HL-60/S4 treated with phorbol 12-myristate 13-acetate at 8.2 ng/mL for 4 days and 3 days (cell line): Measurements from ENCODE around the gene RILPL1.
"Not testable (repeated sequence)": the region's sequence is repeated elsewhere in the genome, so short reads cannot be mapped to it uniquely, and the experiment has no call there.

Experiments
- in situ Hi-C: fragments of 300-500 bp; cut with MboI; formaldehyde crosslinking; loops from 2 replicates; pipeline ENCODE4 v1.15.0; 2022; ENCODE audit warnings: low sequenced_read_pairs

RILPL1 gene

DNA sequence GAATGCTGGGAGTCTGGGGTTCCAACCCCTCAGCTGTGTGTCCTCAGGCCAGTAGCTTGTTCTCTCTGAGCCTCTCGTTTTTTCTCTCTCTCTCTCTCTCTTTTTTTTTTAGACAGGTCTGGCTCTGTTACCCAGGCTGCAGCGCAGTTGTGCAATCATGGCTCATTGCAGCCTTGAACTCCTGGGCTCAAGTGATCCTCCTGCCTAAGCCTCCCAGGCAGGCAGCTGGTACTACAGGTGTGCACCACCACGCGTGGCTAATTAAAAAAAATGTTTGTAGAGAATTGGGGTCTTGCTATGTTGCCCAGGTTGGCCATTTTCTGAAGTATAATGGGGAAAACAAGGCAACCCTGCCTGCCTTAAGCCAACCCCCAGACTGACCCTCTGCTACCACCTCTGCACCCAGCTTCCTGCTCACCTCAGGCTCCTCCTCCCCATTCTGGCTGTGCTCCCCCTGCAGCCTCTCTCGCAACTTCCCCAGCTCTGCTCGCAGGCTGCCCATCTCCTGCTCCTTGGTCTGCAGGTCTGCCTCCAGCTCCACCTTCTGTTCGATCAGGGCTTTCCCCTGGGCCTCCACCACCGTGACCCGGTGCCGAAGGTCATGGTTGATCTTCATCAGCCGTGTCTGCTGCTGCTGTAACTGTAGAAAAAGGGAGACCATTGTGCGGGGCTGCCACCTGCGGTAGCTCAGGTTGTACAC, 35.2 kb downstream of the RILPL1 start:
- in situ Hi-C loops = no loop called here

DNA sequence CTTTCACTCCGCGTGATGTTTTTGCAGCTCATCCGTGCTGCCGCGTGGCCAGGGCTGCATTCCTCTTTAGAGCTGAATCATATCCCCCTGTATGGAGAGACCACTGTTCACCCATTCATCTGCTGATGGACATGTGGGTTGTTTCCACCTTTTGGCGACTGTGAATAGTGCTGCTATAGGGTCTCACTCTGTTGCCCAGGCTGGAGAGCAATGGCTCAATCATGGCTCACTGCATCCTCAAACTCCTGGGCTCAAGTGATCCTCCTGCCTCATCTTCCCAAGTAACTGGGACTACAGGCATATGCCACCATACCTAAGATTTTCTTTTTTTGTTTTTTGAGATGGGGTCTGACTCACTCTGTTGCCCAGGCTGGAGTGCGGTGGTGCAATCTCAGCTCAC, 36.5 kb downstream of the RILPL1 start:
- in situ Hi-C loops = no loop called here

DNA sequence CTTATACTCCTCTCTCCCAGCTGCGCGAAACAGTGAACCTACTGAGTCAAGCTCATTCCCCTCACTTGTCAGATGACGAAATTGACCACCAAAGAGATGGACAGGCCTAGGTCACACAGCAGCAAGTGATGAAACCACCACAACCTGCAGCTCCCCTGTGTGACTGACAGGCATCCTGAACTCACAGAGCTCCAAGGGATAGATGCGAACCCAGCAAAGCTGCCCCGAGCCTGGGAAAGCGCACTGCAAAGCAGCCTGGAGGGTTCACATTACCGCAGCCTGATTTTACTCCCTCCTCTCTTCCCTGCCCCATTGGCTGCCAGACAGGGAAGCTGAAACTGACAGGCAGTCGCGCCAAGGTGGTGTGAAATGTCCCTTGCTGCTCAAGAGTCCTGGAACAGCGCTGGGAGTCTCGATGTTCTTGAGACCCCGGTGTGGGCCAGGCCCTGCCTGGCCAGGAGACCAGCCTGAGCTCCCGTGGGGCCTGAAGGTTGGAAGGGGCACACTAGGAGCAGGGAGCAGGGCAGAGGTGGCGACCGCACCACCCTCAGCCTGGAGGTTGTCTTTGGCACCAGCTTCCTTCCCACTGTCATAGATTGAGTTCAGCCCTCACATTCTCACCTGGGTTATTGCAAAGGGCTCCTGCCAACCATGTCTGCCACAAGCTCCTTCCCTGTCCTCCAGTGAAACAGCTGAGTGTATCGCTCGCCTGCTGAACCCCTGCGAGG, 39.2 kb downstream of the RILPL1 start:
- in situ Hi-C loops = no loop called here

DNA sequence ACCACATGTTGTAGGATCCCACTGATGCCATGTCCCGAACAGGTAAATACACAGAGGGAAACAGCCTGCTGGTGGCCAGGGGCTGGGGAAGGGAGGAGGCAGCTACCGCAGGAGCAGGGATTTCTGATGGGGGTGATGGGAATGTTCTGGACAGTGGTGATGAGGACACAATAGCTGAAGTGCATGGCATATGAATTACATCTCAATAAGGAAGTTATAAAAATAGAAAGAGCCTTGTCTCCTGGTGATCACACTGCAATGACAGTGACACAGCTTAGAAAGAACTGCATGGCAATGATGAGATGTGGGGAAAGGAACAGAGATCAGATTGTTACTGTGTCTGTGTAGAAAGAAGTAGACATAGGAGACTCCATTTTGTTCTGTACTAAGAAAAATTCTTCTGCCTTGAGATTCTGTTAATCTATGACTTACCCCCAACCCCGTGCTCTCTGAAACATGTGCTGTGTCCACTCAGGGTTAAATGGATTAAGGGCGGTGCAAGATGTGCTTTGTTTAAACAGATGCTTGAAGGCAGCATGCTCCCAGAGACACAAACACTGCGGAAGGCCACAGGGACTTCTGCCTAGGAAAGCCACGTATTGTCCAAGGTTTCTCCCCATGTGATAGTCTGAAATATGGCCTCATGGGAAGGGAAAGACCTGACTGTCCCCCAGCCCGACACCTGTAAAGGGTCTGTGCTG, 41.0 kb downstream of the RILPL1 start:
- in situ Hi-C loops = not testable (repeated sequence)

DNA sequence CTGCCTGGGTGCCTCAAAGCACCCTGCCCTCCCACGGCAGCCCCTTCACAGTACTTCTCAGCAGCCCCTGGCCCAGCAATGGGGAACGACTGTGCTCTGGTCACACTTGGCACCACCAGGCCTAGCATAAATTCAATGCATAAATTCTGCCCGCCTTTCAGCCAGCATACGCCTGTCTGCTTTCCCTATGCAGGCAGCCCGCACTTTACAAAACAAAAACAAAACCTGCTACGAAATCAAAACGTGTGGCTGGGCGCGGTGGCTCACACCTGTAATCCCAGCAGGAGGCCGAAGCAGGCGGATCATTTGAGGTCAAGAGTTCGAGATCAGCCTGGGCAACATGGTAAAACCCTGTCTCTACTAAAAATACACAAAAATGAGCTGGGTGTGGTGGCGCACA, 42.0 kb downstream of the RILPL1 start:
- in situ Hi-C loops = no loop called here

DNA sequence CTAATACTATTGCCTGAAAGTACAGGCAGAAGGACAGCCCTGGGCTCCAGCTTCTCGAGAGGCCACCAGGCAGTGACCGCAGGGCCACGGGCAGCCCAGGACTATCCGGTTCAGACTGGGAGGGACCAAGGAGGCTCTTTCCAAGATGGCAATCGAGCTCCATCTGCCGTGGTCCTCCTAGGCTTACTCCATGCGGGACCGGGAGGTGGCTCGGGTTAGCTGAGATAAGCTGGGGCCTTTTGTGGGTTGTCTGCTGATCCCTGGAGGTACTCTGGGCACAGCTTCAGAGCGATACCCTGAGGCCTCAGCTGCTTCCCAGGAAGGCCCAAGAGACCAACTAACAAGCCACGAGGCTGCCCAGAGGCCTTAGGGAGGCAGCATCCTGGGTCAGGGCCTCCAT, 42.5 kb downstream of the RILPL1 start:
- in situ Hi-C loops = no loop called here

DNA sequence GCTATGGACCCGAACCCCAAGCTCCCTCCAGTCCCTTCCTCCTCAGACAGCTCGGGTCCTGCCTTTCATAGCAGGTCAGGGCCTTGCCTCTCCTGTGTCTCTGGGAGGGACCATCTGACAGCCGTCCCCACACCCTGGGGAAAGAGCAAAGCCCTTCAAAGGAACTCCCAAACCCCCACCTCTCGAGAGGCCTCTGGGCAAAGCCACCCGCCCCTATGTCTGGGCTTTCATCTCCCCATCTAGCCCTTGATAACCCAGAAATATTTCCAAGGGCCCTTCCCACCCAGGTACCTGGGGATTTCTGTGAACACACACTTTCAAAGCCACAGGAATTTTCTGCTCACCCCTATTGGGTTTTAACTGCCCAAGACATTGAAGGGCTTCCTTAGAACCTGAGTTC, 43.4 kb downstream of the RILPL1 start:
- in situ Hi-C loops = no loop called here

DNA sequence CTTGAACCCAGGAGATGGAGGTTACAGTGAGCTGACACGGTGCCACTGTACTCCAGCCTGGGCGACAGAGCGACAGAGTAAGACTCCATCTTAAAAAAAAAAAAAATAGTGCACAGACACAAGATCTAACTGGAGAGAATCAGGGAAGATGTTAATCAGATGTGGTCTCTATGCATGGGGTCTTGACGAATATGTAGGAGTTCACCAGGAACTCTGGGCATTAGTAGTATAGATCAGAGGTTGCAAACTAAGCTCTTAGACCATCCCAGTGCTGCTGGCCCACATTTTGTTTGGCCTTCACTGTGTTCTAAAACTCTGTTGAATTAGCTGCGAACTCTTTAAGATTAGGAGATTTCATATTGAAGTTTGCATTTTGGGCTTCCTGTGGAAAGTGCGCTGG, 43.9 kb downstream of the RILPL1 start:
- in situ Hi-C loops = no loop called here

DNA sequence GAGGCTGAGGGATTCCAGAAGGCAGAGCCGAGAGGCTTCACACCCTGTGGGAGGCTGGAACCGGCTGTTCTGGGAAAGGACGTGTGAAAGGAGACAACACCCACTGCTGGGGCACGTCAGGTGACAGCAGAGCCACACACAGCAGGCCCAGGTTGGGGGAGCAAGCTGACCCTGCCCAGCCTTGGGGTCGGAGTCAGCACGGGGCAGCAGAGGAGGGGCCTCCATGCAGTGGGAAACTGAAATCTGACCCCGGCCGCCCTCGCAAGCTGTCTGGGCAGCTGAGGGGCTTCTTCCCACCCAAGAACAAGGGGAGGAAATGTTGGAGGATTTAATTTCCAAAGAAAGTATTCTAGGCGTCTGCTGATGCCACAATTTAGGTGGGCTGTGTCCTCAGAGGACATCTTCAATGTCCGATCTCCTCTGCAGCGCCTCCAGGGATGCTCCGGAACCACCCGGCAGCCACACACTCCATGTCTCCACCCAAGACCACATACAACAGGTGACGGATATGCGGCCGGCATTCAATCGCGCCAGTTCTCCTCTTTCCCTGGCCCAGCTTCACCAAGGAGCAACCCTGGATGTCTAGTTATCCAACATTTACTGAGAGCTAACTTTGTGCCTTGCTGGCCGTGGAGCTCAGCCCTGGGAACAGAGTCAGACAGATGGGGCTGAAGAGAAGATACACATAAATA, 44.8 kb downstream of the RILPL1 start:
- in situ Hi-C loops = no loop called here

DNA sequence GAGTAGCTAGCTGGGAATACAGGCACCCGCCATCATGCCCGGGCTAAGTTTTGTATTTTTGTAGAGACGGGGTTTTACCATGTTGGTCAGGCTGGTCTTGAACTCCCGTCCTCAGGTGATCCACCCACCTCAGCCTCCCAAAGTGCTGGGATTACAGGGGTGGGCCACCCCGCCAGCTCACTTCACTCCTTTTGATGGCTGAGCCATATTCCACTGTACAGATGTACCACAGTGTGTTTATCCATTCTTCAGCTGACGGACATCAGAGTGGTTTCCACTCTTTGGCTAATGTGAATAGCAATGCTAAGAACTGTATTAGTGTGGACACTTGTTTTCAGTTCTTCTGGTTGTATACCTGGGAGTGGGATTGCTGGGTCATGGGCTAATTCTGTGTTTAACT, 46.1 kb downstream of the RILPL1 start:
- in situ Hi-C loops = no loop called here

DNA sequence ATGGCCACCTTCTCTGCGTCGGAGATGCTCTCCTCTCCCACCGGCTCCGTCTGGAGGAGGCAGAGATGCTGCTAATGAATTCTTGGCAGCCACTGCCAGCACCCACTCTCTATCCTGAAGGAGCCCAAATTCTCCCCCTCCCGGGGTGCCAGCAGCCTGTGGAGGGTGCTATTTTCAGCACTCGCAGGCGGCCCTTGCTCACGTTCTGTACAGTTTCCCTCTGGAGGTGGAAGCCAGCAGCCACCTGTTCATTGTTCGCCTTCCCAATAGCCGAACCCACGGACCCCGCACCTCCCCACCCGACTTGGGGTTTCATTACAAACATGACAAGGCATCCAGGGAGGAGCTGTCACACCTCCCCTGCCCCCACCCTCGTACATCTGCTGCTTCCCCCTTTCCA, 47.8 kb downstream of the RILPL1 start:
- in situ Hi-C loops = no loop called here

DNA sequence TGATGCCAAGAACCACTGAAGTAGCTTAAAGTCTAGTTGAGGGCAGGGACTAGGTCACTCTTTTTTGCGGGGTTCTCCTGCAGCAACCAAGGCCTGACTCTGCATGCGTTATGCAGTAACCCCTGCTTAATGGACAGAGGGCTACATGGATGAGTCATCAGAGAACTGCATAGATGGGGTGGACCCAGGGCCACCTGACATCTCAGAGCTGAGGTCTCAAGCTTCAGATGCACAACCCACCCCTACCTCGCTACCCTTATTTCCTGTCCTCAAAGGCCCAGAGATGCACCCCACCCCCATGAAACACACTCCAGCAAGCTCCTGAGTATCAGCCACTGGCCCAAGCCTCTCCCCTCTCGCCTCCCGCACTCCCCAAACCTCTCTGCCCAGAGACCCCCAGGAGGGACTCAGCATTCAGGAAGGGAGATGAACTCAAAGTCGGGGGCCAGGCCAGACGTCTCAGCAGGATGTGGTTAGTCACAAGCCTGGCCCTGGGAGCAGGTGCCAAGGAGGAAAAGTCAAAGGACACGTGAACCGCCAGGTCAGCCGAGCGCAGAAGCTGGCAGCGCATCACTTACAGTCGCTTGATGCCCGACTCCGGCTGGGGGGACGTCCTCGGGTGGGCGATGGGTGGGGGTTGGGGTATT, 49.8 kb downstream of the RILPL1 start:
- in situ Hi-C loops = no loop called here

DNA sequence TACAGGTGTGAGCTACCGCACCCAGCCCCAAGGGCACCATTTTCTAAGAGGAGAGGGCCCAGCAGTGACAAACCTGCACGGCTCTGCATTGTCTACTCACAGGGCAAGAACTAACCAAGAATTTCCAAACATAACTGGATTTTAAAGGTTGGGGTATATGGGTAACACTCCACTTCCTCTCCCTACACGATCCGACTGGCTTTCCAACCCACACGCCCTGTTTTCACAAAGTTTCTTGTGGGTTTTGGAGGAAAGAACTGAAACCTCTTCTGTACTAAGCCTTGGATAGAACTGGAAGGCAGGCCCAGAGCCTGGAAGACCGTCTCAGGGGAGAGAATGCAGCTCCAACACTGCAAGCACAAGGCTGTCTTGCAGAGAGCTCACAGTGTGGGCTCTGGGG, 50.6 kb downstream of the RILPL1 start:
- in situ Hi-C loops = no loop called here

DNA sequence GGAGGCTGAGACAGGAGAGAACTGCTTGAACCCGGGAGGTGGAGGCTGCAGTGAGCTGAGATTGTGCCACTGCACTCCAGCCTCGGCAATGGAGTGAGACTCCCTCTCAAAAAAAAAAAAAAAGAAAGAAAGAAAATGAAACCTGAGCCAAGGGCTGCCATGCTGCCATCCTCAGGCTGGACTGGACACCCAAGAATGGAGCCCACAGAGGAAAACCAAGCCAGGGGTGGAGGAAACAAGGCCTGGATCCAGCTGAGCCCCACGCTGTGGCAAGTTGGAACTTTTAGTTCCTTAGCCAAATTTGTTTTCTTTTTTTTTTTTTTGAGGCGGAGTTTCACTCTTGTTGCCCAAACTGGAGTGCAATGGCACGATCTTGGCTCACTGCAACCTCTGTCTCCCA, 52.3 kb downstream of the RILPL1 start:
- in situ Hi-C loops = not testable (repeated sequence)

DNA sequence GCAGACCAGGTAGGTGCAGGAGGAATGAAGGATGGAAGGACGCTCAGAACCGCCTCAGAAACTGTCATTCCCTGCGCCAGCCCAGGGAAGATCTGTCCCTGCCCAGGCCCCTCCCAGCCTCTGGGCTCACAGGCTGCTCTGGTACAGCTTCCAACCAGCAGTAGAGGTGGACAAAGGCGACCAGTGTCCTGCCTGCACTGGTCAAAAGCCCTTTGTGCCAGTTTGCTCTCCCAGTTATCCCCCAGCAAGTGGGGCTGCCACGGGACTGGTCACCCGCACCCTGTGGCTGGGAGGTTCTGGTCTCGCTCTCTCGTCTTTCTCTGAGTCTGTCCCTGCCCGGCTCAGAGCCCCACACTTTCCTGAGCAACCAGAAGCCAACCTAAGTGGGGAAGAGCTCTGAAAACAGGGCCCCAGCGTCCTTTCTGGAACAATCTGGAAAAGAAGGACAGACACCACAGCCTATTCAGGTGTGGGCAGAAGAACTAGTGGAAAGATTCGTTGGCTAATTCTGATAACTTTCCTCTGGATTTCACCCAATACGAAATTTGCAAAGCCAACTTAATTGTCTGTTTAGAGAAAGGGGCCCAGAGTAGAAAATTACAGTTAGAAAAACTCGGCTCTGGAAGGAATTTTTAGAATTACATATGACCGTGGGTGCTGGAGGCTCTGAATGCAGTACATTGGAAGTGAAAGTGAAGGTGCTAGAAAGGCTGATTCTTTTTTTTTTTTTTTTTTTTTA, 53.9 kb downstream of the RILPL1 start:
- in situ Hi-C loops = no loop called here

DNA sequence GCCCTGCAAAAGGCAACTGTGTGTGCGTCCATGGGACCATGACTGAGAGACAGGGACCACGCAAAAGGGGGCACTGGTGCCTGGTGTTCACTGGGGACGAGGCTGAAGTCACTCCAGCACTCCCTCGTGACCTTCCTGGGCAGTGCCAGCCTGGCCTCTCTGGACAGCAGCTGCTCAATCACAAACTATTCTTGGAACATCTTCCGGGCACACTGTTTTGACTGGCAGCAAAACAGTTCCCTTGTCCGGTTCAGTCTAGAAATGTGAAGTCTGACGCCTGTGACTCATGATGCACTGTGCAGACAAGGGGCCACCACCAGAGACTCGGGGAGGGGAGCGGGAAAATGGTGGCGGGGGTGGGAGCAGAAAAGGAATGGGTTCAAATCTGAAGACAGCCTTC, 54.8 kb downstream of the RILPL1 start:
- in situ Hi-C loops = no loop called here

DNA sequence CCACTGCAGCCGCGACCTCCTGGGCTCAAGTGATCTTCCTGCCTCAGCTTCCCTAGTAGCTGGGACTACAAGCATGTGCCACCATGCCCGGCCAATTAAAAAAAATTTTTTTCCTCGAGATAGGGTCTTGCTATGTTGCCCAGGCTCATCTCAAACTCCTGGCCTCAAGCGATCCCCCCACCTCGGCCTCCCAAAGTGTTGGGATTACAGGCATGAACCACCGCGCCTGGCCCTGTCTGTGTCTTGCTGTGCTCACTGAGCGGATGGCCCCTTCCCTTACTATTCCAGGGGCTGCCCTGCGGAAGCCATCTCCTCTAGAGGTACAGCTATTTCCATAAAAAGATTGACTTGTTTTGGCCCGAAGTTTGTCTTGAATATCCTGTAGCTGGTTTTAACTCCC, 55.5 kb downstream of the RILPL1 start:
- in situ Hi-C loops = no loop called here

DNA sequence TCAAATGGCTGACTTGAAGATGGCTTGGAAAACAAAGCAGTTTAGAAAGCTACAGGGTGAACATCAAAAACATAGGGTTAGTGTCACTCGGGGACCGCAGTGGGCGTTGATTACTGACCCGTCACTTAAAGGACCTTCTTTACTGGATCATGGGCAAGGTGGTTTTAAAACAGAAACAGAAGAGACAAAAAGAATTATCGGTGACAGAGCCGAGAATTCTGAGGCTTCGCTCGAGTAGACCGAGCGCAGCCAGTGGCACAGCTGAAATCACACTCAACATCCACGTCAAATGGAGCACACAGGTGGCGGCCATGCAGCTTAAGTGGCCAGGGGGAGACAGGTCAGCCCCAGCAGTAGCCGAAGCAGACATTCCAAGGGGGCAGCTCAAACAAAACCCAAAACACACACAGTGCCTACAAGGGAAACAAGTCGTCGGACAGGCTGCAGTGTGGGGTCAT, 58.2 kb downstream of the RILPL1 start:
- in situ Hi-C loops = no loop called here

DNA sequence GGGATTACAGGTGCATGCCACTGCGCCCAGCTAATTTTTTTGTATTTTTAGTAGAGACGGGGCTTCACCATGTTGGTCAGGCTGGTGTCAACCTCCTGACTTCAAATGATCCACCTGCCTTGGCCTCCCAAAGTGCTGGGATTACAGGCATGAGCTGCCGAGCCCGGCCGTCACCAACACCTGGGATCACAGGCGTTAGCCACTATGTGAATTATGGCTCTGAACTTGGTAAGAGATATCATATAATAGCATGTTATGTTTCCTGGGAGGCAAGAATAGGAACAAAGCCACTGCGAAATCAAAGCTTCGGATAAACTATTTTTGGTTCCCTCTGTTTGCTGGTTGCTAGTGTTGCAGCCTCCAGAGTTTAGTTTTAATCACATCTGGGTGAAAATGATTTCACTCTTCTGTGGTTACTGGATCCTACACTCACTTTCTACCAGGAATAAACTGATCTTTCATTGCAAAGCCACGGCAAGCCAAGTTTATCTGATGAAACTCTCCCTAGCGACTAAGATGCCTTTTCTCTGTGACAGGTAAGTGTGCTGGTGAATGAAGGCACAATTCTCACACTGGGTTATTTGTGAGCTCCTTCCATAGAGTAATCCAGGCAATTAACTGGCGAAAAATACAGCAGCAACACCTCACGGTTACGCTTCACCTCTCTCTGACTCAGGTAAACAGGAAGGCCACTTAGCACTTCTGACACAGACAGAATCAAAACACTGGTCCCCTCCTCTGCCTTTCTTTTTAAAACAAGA, 58.9 kb downstream of the RILPL1 start:
- in situ Hi-C loops = no loop called here

DNA sequence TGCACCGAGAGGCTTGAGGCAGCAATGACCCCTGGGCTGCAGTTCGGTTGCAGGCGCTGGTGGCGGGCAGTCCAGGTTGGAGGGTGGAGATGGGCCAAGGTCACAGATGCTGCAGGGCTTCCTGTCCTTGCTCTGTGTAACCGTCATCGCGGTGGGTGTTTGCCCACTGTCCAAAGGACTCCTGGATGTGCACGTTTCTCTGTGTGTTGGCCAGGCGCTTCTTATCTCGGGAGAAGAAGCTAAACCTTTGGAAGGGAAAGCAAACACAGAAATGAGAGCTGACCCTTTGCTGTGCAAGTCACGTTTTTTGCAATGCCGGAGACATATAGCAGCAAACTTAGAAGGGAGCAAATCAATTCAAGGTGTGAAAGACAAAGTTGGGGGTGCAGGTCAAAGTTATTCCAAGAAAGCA, 61.1 kb downstream of the RILPL1 start:
- in situ Hi-C loops = no loop called here
